Neuronal stem cell (in vitro differentiated cells): ENCODE data around the gene SULT1E1.
A peak's percentile ranks its signal among the peaks of the same experiment; 100 is the strongest.

Experiments
- DNase-seq: peaks from one replicate; pipeline ENCODE4 v3.0.0-alpha.2; 2013; ENCODE audit warnings: low spot score
- H2AFZ ChIP-seq: one replicate; pipeline ENCODE4 v1.6.1; 2013; ENCODE audit warnings: mild to moderate bottlenecking, low read length, inconsistent platforms
- H2AK5ac ChIP-seq: 2 replicates; pipeline ENCODE4 v1.6.1; 2013; ENCODE audit warnings: low read depth, mild to moderate bottlenecking, inconsistent platforms, low read length, moderate library complexity, mixed read lengths
- H2BK120ac ChIP-seq: 2 replicates; pipeline ENCODE4 v1.6.1; 2013; ENCODE audit warnings: low read depth, mild to moderate bottlenecking, inconsistent platforms, low read length, moderate library complexity, mixed read lengths
- H2BK12ac ChIP-seq: one replicate; pipeline ENCODE4 v1.6.1; 2013; ENCODE audit warnings: low read length, inconsistent platforms
- H2BK15ac ChIP-seq: 2 replicates; pipeline ENCODE4 v1.6.1; 2013; ENCODE audit warnings: mild to moderate bottlenecking, low read length, inconsistent platforms, mixed read lengths
- H2BK5ac ChIP-seq: one replicate; pipeline ENCODE4 v1.6.1; 2013; ENCODE audit warnings: inconsistent platforms, mild to moderate bottlenecking, low read length, moderate library complexity
- H3K14ac ChIP-seq: one replicate; pipeline ENCODE4 v1.6.1; 2013; ENCODE audit warnings: low read length, inconsistent platforms
- H3K18ac ChIP-seq: 2 replicates; pipeline ENCODE4 v1.6.1; 2013; ENCODE audit warnings: low read length, inconsistent platforms
- H3K23ac ChIP-seq: 2 replicates; pipeline ENCODE4 v1.6.1; 2013; ENCODE audit warnings: low read depth, mild to moderate bottlenecking, mixed read lengths, low read length, inconsistent platforms; ENCODE audit not compliant: poor library complexity
- H3K27ac ChIP-seq: replicated peaks from 3 replicates; pipeline ENCODE4 v1.5.1; 2013; ENCODE audit warnings: low read length, inconsistent platforms
- H3K27me3 ChIP-seq, 3 experiments: 2 replicates each; pipeline ENCODE4 v1.6.1; 2013; ENCODE audit warnings: low read length in 3 of 3, mild to moderate bottlenecking in 2 of 3, inconsistent platforms in 1 of 3, low read depth in 1 of 3, mixed read lengths in 1 of 3, moderate library complexity in 1 of 3; ENCODE audit not compliant: control insufficient read depth in 3 of 3, insufficient read depth in 3 of 3
- H3K36me3 ChIP-seq, 2 donors: replicated peaks in 1 of 2; 2 replicates each; pipeline ENCODE4 v1.6.1; 2013; ENCODE audit warnings: low read length in 2 of 2; ENCODE audit not compliant: control insufficient read depth in 2 of 2, insufficient read depth in 2 of 2
- H3K4ac ChIP-seq: 2 replicates; pipeline ENCODE4 v1.6.1; 2013; ENCODE audit warnings: inconsistent platforms, mild to moderate bottlenecking, low read length, moderate library complexity
- H3K4me1 ChIP-seq, 2 donors: 1 replicate in 1 of 2; 2 replicates in 1 of 2; pipeline ENCODE4 v1.6.1; 2013; ENCODE audit warnings: low read length in 2 of 2, low read depth in 1 of 2; ENCODE audit not compliant: control insufficient read depth in 2 of 2, insufficient read depth in 1 of 2
- H3K4me2 ChIP-seq: one replicate; pipeline ENCODE4 v1.6.1; 2013; ENCODE audit warnings: mild to moderate bottlenecking, low read length, inconsistent platforms; ENCODE audit not compliant: insufficient read depth, poor library complexity, severe bottlenecking
- H3K4me3 ChIP-seq, 2 donors: 2 replicates each; pipeline ENCODE4 v1.5.1; 2013; ENCODE audit warnings: low read length in 2 of 2, mild to moderate bottlenecking in 2 of 2, inconsistent platforms in 1 of 2, moderate library complexity in 1 of 2
- H3K79me1 ChIP-seq: one replicate; pipeline ENCODE4 v1.6.1; 2013; ENCODE audit warnings: low read depth, mild to moderate bottlenecking, inconsistent platforms, low read length, moderate library complexity
- H3K9ac ChIP-seq: one replicate; pipeline ENCODE4 v1.6.1; 2013; ENCODE audit warnings: mild to moderate bottlenecking, low read depth, low read length, inconsistent platforms; ENCODE audit not compliant: poor library complexity
- H3K9me3 ChIP-seq, 2 donors: replicated peaks in 1 of 2; 2 replicates each; pipeline versions ENCODE3 to v1.6.1; 2013; ENCODE audit warnings: low read length in 2 of 2, mild to moderate bottlenecking in 2 of 2, inconsistent platforms in 1 of 2, low read depth in 1 of 2, mixed read lengths in 1 of 2, moderate library complexity in 1 of 2; ENCODE audit not compliant: control insufficient read depth in 2 of 2, insufficient read depth in 1 of 2
- H4K8ac ChIP-seq: one replicate; pipeline ENCODE4 v1.6.1; 2013; ENCODE audit warnings: low read depth, mild to moderate bottlenecking, inconsistent platforms, low read length, moderate library complexity
- H4K91ac ChIP-seq: one replicate; pipeline ENCODE4 v1.6.1; 2013; ENCODE audit warnings: low read length, low read depth, mild to moderate bottlenecking, inconsistent platforms; ENCODE audit not compliant: poor library complexity
- WGBS, 2 donors: extraction: QIAGEN DNeasy Blood & Tissue Kit; methylation state at CpG; one replicate each; pipeline ENCODE4 v1.1.7; 2013; ENCODE audit warnings: missing lambda C conversion rate in 2 of 2, mixed read lengths in 1 of 2; ENCODE audit not compliant: insufficient read length in 2 of 2, insufficient replicate concordance in 1 of 2; ENCODE audit errors: extremely low coverage in 2 of 2; 5-methylcytosine and 5-hydroxymethylcytosine counted together

The SULT1E1 gene

GRCh38 chr4:69881173-69881773 lies 21.3 kb upstream of the SULT1E1 start:
- Histone ChIP-seq H3K4me3 (no peak overlapping the region), H3K36me3 (no peaks in the 10 kb centered on the region), H3K79me1 (no peaks in the 10 kb centered on the region), H3K4me2 (no peak overlapping the region), H2BK5ac (no peak overlapping the region), H2BK120ac (no peak overlapping the region), H3K23ac (no peak overlapping the region), H3K18ac (no peak overlapping the region), H3K27ac (no peak overlapping the region), H3K4me1 (no peaks in the 10 kb centered on the region), H4K8ac (no peak overlapping the region), H2AK5ac (no peak overlapping the region), H3K9ac (no peak overlapping the region), H2AFZ (no peak overlapping the region), H4K91ac (no peak overlapping the region), H2BK12ac (no peak overlapping the region), H3K14ac (no peak overlapping the region), H3K9me3 (peaks cover 0 to 3% of the 10 kb centered on the region in 2 donors), H3K4ac (no peak overlapping the region), H2BK15ac (no peak overlapping the region), H3K27me3 (no peaks in the 10 kb centered on the region)
- DNase-seq = peak; percentile 6

GRCh38 chr4:69878250-69878649 lies 18.3 kb upstream of the SULT1E1 start:
- H2BK12ac ChIP-seq = no peak overlapping the region
- no peak overlapping the region for H3K18ac ChIP-seq
- peaks cover 0 to 1% of the 10 kb centered on the region in 2 donors for H3K9me3 ChIP-seq
- no peaks in the 10 kb centered on the region for H3K79me1 ChIP-seq
- H2AFZ ChIP-seq = no peak overlapping the region
- H3K23ac ChIP-seq = no peak overlapping the region
- no peak overlapping the region for H2BK120ac ChIP-seq
- no peaks in the 10 kb centered on the region for H3K36me3 ChIP-seq
- H3K9ac ChIP-seq = no peak overlapping the region
- H4K8ac ChIP-seq = no peak overlapping the region
- no peaks in the 10 kb centered on the region for H3K27me3 ChIP-seq
- H4K91ac ChIP-seq = no peak overlapping the region
- no peak overlapping the region for H3K4me3 ChIP-seq
- WGBS, 2 donors = no CpG with 5 or more reads among the region's 2 CpGs
- no peaks in the 10 kb centered on the region for H3K4me1 ChIP-seq
- no peak overlapping the region for H2BK5ac ChIP-seq
- H3K14ac ChIP-seq = no peak overlapping the region
- no peak overlapping the region for H3K4ac ChIP-seq
- no peak overlapping the region for H3K27ac ChIP-seq
- no peak overlapping the region for H2AK5ac ChIP-seq
- H2BK15ac ChIP-seq = no peak overlapping the region
- H3K4me2 ChIP-seq = no peak overlapping the region
- no peak for DNase-seq

GRCh38 chr4:69877453-69877852 lies 17.5 kb upstream of the SULT1E1 start:
- Histone ChIP-seq H4K91ac (no peak overlapping the region), H3K9ac (no peak overlapping the region), H3K4ac (no peak overlapping the region), H3K4me3 (no peak overlapping the region), H3K4me2 (no peak overlapping the region), H2BK12ac (no peak overlapping the region), H2AFZ (no peak overlapping the region), H3K27ac (no peak overlapping the region), H3K18ac (no peak overlapping the region), H2BK15ac (no peak overlapping the region), H3K4me1 (no peaks in the 10 kb centered on the region), H3K23ac (no peak overlapping the region), H3K36me3 (no peaks in the 10 kb centered on the region), H3K9me3 (no peaks in the 10 kb centered on the region), H3K14ac (no peak overlapping the region), H4K8ac (no peak overlapping the region), H3K27me3 (no peaks in the 10 kb centered on the region), H2BK5ac (no peak overlapping the region), H2AK5ac (no peak overlapping the region), H3K79me1 (no peaks in the 10 kb centered on the region), H2BK120ac (no peak overlapping the region)
- DNase-seq = no peak
- WGBS, 2 donors = no CpG with 5 or more reads among the region's 2 CpGs

- Histone ChIP-seq H3K14ac (no peak overlapping the region), H3K9ac (no peak overlapping the region), H3K27me3 (no peaks in the 10 kb centered on the region), H3K4me1 (no peaks in the 10 kb centered on the region), H3K23ac (no peak overlapping the region), H2BK15ac (no peak overlapping the region), H2AFZ (no peak overlapping the region), H3K9me3 (no peaks in the 10 kb centered on the region), H3K27ac (no peak overlapping the region), H3K79me1 (no peaks in the 10 kb centered on the region), H3K4me3 (no peak overlapping the region), H3K4ac (no peak overlapping the region), H2BK5ac (no peak overlapping the region), H3K36me3 (no peaks in the 10 kb centered on the region), H3K4me2 (no peak overlapping the region), H4K8ac (no peak overlapping the region), H4K91ac (no peak overlapping the region), H3K18ac (no peak overlapping the region), H2AK5ac (no peak overlapping the region), H2BK12ac (no peak overlapping the region), H2BK120ac (no peak overlapping the region)
- DNase-seq = no peak
- WGBS, 2 donors = no CpG with 5 or more reads among the region's 3 CpGs
Measured at GRCh38 chr4:69876071-69876470, 16.1 kb upstream of the SULT1E1 start.
